Activated CD8-positive, alpha-beta memory T cell treated with anti-CD3 and anti-CD28 coated beads for 48 hours (primary cell): ENCODE data around the gene SGMS1.

ENCODE experiments used
- DNase-seq, 3 experiments: peaks; one replicate each; pipeline ENCODE4 v3.0.0-alpha.2; 2020; ENCODE audit warnings: low read depth in 2 of 3, low spot score in 2 of 3

The SGMS1 gene

GRCh38 chr10:50316695-50317648, 306.8 kb downstream of the SGMS1 start:
- no peak for DNase-seq

GRCh38 chr10:50316174-50316573, 307.6 kb downstream of the SGMS1 start:
- no peak for DNase-seq

GRCh38 chr10:50315424-50315823, 308.3 kb downstream of the SGMS1 start:
- DNase-seq, result no peak

- no peak for DNase-seq
Observed at GRCh38 chr10:50314169-50315071, 309.3 kb downstream of the SGMS1 start.

- DNase-seq, result no peak
Observed at GRCh38 chr10:50312464-50313437, 311.0 kb downstream of the SGMS1 start.

GRCh38 chr10:50310560-50311174, 313.1 kb downstream of the SGMS1 start:
- DNase-seq, result no peak

- DNase-seq, result no peak
Observed at GRCh38 chr10:50309342-50309741, 314.4 kb downstream of the SGMS1 start.

- DNase-seq, result no peak
Observed at GRCh38 chr10:50304660-50305059, 319.1 kb downstream of the SGMS1 start.

GRCh38 chr10:50299948-50300669, 323.6 kb downstream of the SGMS1 start:
- no peak for DNase-seq

GRCh38 chr10:50295367-50295766, 328.4 kb downstream of the SGMS1 start:
- DNase-seq, result no peak

- DNase-seq, result no peak
Observed at GRCh38 chr10:50294582-50294981, 329.2 kb downstream of the SGMS1 start.

- DNase-seq, result no peak
Observed at GRCh38 chr10:50293513-50294313, 330.0 kb downstream of the SGMS1 start.

GRCh38 chr10:50291261-50291850, 332.4 kb downstream of the SGMS1 start:
- no peak for DNase-seq

- no peak for DNase-seq
Observed at GRCh38 chr10:50289196-50289595, 334.6 kb downstream of the SGMS1 start.

GRCh38 chr10:50286996-50287803, 336.6 kb downstream of the SGMS1 start:
- DNase-seq, result no peak

GRCh38 chr10:50286517-50286916, 337.2 kb downstream of the SGMS1 start:
- no peak for DNase-seq

- DNase-seq, result no peak
Observed at GRCh38 chr10:50281967-50282522, 341.7 kb downstream of the SGMS1 start.
